GM12891 (cell line): Measurements from ENCODE around the gene KCNAB3.

ENCODE experiments used
- POLR2A ChIP-seq: IDR thresholded peaks from 2 replicates; pipeline ENCODE4 v1.6.1; 2011; ENCODE audit warnings: low read depth, low read length, control low read depth
- POLR2AphosphoS5 ChIP-seq: IDR thresholded peaks from 2 replicates; pipeline ENCODE4 v1.6.1; 2011; ENCODE audit warnings: low read depth, low read length, control low read depth
- POU2F2 ChIP-seq: IDR thresholded peaks from 2 replicates; pipeline ENCODE4 v1.6.1; 2011; ENCODE audit warnings: low read depth, mild to moderate bottlenecking, control low read depth, low read length, moderate library complexity
- SPI1 ChIP-seq: IDR thresholded peaks from 2 replicates; pipeline ENCODE4 v1.6.1; 2011; ENCODE audit warnings: low read depth, low read length, control low read depth
- TAF1 ChIP-seq: IDR thresholded peaks from 2 replicates; pipeline ENCODE4 v1.6.1; 2011; ENCODE audit warnings: low read depth, low read length, control low read depth

- TF ChIP-seq TAF1 = no peak
- TF ChIP-seq POLR2A = no peak
- TF ChIP-seq POLR2AphosphoS5 = no peak
- TF ChIP-seq SPI1 = no peak
- no peak for TF ChIP-seq POU2F2
Measured at GRCh38 chr17:7967751-7968150, 38.1 kb upstream of the KCNAB3 start.
